ENCODE results near the gene OR51V1. TPM values are rescaled to one million over a fixed set of nuclear protein-coding genes. Genes with fewer than 3 reads are reported as not detected.

Gene OR51V1, protein sequence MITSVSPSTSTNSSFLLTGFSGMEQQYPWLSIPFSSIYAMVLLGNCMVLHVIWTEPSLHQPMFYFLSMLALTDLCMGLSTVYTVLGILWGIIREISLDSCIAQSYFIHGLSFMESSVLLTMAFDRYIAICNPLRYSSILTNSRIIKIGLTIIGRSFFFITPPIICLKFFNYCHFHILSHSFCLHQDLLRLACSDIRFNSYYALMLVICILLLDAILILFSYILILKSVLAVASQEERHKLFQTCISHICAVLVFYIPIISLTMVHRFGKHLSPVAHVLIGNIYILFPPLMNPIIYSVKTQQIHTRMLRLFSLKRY
- not detected in 5 replicates for total RNA-seq (2022; extraction: Qiagen RNA extraction)

DNA sequence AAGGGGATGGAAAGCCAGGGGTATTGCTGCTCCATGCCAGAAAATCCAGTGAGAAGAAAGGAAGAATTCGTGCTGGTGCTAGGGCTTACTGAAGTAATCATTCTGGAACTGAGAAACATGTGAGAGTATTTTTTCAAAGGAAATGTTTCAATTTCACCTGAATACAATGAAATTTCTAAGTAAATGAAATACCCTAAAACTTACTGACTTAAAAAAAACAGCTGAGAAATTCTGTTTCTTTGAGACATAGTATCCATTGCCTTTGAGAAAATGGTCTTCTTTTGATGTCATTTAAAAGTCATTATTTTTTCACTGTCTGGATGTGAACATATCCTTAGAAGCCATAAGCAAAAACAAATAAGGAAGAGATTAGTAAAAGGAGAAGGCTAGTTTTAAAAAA is at the start of gene OR51V1:
OR51V1 (minus strand) TSS at position 101 of the 400 bp plus-strand sequence; CDS start at position 101, 0 bp downstream.

DNA sequence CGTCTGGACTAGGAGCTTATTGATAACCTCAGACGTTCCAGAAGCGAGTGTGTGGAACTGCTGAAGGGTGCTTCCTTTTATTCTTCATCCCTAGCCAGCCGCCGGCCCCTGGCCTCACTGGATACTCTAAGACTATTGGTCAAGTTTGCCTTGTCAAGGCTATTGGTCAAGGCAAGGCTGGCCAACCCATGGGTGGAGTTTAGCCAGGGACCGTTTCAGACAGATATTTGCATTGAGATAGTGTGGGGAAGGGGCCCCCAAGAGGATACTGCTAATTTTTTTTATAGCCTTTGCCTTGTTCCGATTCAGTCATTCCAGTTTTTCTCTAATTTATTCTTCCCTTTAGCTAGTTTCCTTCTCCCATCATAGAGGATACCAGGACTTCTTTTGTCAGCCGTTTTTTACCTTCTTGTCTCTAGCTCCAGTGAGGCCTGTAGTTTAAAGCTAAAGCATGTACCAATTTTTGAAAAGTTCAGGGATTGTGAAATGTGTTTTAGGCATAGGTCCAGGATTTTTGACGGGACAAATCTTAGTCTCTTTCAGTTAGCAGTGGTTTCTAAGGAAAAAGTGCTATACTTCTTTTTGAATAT is 49.4 kb upstream of the OR51V1 start, which contains the start of gene HBG1:
HBG1 (minus strand) TSS at position 51 of the 590 bp plus-strand sequence. CDS start 53 bp downstream, outside the sequence.

DNA sequence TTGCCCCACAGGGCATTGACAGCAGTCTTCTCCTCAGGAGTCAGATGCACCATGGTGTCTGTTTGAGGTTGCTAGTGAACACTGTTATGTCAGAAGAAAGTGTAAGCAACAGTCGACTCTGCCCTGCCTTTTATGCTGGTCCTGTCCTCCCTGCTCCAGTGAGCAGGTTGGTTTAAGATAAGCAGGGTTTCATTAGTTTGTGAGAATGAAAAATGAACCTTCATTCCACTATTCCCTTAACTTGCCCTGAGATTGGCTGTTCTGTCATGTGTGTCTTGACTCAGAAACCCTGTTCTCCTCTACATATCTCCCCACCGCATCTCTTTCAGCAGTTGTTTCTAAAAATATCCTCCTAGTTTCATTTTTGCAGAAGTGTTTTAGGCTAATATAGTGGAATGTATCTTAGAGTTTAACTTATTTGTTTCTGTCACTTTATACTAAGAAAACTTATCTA is 33.9 kb upstream of the OR51V1 start, which contains the start of gene HBD:
HBD (minus strand) TSS at position 103 of the 454 bp plus-strand sequence; CDS start at position 53, 50 bp downstream.

DNA sequence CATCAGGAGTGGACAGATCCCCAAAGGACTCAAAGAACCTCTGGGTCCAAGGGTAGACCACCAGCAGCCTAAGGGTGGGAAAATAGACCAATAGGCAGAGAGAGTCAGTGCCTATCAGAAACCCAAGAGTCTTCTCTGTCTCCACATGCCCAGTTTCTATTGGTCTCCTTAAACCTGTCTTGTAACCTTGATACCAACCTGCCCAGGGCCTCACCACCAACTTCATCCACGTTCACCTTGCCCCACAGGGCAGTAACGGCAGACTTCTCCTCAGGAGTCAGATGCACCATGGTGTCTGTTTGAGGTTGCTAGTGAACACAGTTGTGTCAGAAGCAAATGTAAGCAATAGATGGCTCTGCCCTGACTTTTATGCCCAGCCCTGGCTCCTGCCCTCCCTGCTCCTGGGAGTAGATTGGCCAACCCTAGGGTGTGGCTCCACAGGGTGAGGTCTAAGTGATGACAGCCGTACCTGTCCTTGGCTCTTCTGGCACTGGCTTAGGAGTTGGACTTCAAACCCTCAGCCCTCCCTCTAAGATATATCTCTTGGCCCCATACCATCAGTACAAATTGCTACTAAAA is 26.3 kb upstream of the OR51V1 start, which contains the start of gene HBB:
HBB (minus strand) TSS at position 340 of the 579 bp plus-strand sequence; CDS start at position 290, 50 bp downstream.

DNA sequence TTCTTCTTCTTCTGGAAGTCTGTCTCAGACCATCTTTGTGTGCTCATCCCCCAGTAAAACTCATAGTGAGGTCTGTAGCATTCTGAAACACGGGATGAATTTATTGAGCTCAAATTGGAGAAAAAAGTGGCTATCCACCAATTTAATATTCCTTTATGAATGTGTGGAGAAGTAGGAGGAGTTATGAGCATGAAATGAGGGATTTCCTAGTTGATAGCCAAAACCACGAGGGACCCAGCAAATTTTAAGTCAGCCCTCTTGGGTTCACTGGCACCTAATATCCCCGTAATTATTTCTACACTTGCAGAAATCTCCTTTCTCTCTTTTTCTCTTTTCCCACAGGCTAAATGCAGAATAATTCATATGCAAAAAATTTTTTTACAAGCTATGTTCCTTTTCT is 45.8 kb downstream of the OR51V1 start, which contains the start of gene OR52A1:
OR52A1 (minus strand) TSS at position 101 of the 400 bp plus-strand sequence. CDS start 2,388 bp downstream, outside the sequence.

Other genes with a start within 250 kb of the OR51V1 start
- gene OR51A2, start 245.0 kb downstream of the OR51V1 start, total RNA-seq (2022; extraction: Qiagen RNA extraction) = not detected in 5 replicates
- gene OR51L1, start 205.8 kb downstream of the OR51V1 start, total RNA-seq (2022; extraction: Qiagen RNA extraction) = not detected in 5 replicates
- not detected in 5 replicates for gene OR52J3, start 154.2 kb downstream of the OR51V1 start, total RNA-seq (2022; extraction: Qiagen RNA extraction)
- gene OR52E2, start 141.1 kb downstream of the OR51V1 start, total RNA-seq (2022; extraction: Qiagen RNA extraction) = not detected in 5 replicates
- not detected in 5 replicates for gene OR52E1, start 131.1 kb downstream of the OR51V1 start, total RNA-seq (2022; extraction: Qiagen RNA extraction)
- gene OR52A5, start 62.3 kb downstream of the OR51V1 start, total RNA-seq (2022; extraction: Qiagen RNA extraction) = not detected in 5 replicates
- gene OR52A1, start 45.9 kb downstream of the OR51V1 start, total RNA-seq (2022; extraction: Qiagen RNA extraction) = not detected in 5 replicates
- gene HBB, start 26.4 kb upstream of the OR51V1 start, total RNA-seq (2022; extraction: Qiagen RNA extraction) = not detected in 5 replicates
- not detected in 5 replicates for gene HBD, start 33.8 kb upstream of the OR51V1 start, total RNA-seq (2022; extraction: Qiagen RNA extraction)
- not detected in 5 replicates for gene HBG1, start 49.2 kb upstream of the OR51V1 start, total RNA-seq (2022; extraction: Qiagen RNA extraction)
- not detected in 5 replicates for gene HBG2, start 54.1 kb upstream of the OR51V1 start, total RNA-seq (2022; extraction: Qiagen RNA extraction)
- gene HBE1, start 69.3 kb upstream of the OR51V1 start, total RNA-seq (2022; extraction: Qiagen RNA extraction) = 0.20 TPM in 1 of 5 replicates, not detected in the others
- gene OR51B4, start 101.3 kb upstream of the OR51V1 start, total RNA-seq (2022; extraction: Qiagen RNA extraction) = not detected in 5 replicates
- gene OR51B2, start 123.6 kb upstream of the OR51V1 start, total RNA-seq (2022; extraction: Qiagen RNA extraction) = not detected in 5 replicates
- gene OR51B5, start 142.8 kb upstream of the OR51V1 start, total RNA-seq (2022; extraction: Qiagen RNA extraction) = 0.13 TPM in 2 of 5 replicates, not detected in the others
- gene OR51B6, start 150.8 kb upstream of the OR51V1 start, total RNA-seq (2022; extraction: Qiagen RNA extraction) = not detected in 5 replicates
- gene OR51M1, start 183.1 kb upstream of the OR51V1 start, total RNA-seq (2022; extraction: Qiagen RNA extraction) = not detected in 5 replicates
- not detected in 5 replicates for gene OR51Q1, start 221.4 kb upstream of the OR51V1 start, total RNA-seq (2022; extraction: Qiagen RNA extraction)
- gene OR51I1, start 240.8 kb upstream of the OR51V1 start, total RNA-seq (2022; extraction: Qiagen RNA extraction) = not detected in 5 replicates
- not detected in 5 replicates for gene OR51I2, start 248.6 kb upstream of the OR51V1 start, total RNA-seq (2022; extraction: Qiagen RNA extraction)

Measured in A549 treated with Mapracorat at 1 μM for 4 hours (cell line).